Measurements from ENCODE around the gene HOXC13. TPM values are rescaled to one million over a fixed set of nuclear protein-coding genes. Genes with fewer than 3 reads are reported as not detected.
A peak's percentile ranks its signal among the peaks of the same experiment; 100 is the strongest.

Gene HOXC13
- total RNA-seq, 1 donor from 2014 or later: not detected

- Mint-ChIP-seq H3K27ac (no peak overlapping the region), H3K4me1 (ENCODE audit: unreplicated experiment) (peaks cover 7% of the 10 kb centered on the region)
Observed at GRCh38 chr12:53983950-53984572, 45.4 kb downstream of the HOXC13 start.

GRCh38 chr12:53984901-53985691 is 46.5 kb downstream of the HOXC13 start, which contains the start of gene HOXC10:
Gene HOXC10 (plus strand): TSS chr12:53985146. CDS start chr12:53985260, 114 bp downstream.
- Mint-ChIP-seq H3K4me3 (peak within 1 kb of the TSS; percentile 81), H3K27ac (peak within 1 kb of the TSS; percentile 55), H3K27me3 (peaks cover 98% of the 10 kb centered on the region), H3K36me3 (no peaks in the 10 kb centered on the region), H3K9me3 (no peaks in the 10 kb centered on the region), H3K4me1 (ENCODE audit: unreplicated experiment) (peaks cover 14% of the 10 kb centered on the region)
- TF ChIP-seq CTCF (conservative IDR thresholded peaks at IDR 0.05): peak; percentile 79
- peak; percentile 91 for DNase-seq (ENCODE audit: extremely low spot score, unreplicated experiment)

More at GRCh38 chr12:53983950-53984572, 45.4 kb downstream of the HOXC13 start:
- Mint-ChIP-seq H3K4me3 (no peak overlapping the region), H3K27me3 (peaks cover 98% of the 10 kb centered on the region), H3K36me3 (no peaks in the 10 kb centered on the region), H3K9me3 (no peaks in the 10 kb centered on the region)
- no peak for DNase-seq (ENCODE audit: extremely low spot score, unreplicated experiment)
- no peak for TF ChIP-seq CTCF (conservative IDR thresholded peaks at IDR 0.05)

- peaks cover 14% of the 10 kb centered on the region for H3K4me1 Mint-ChIP-seq (ENCODE audit: unreplicated experiment)
- H3K27ac Mint-ChIP-seq: no peak overlapping the region
- no peaks in the 10 kb centered on the region for H3K36me3 Mint-ChIP-seq
- no peaks in the 10 kb centered on the region for H3K9me3 Mint-ChIP-seq
- DNase-seq (ENCODE audit: extremely low spot score, unreplicated experiment): no peak
- peaks cover 98% of the 10 kb centered on the region for H3K27me3 Mint-ChIP-seq
- peak overlapping the region; percentile 81 for H3K4me3 Mint-ChIP-seq
- TF ChIP-seq CTCF (conservative IDR thresholded peaks at IDR 0.05): no peak
Observed at GRCh38 chr12:53985692-53985993, 47.0 kb downstream of the HOXC13 start.

- H3K27me3 Mint-ChIP-seq: peaks cover 98% of the 10 kb centered on the region
- no peaks in the 10 kb centered on the region for H3K36me3 Mint-ChIP-seq
- H3K4me3 Mint-ChIP-seq: peak overlapping the region; percentile 65
- no peak for DNase-seq (ENCODE audit: extremely low spot score, unreplicated experiment)
- TF ChIP-seq CTCF (conservative IDR thresholded peaks at IDR 0.05): no peak
- no peak overlapping the region for H3K27ac Mint-ChIP-seq
- peaks cover 14% of the 10 kb centered on the region for H3K4me1 Mint-ChIP-seq (ENCODE audit: unreplicated experiment)
- no peaks in the 10 kb centered on the region for H3K9me3 Mint-ChIP-seq
Observed at GRCh38 chr12:53985994-53986685, 47.5 kb downstream of the HOXC13 start.

- Mint-ChIP-seq H3K27ac (no peak overlapping the region), H3K4me3 (no peak overlapping the region), H3K36me3 (no peaks in the 10 kb centered on the region), H3K27me3 (peaks cover 98% of the 10 kb centered on the region), H3K4me1 (ENCODE audit: unreplicated experiment) (peaks cover 14% of the 10 kb centered on the region), H3K9me3 (no peaks in the 10 kb centered on the region)
- no peak for TF ChIP-seq CTCF (conservative IDR thresholded peaks at IDR 0.05)
- no peak for DNase-seq (ENCODE audit: extremely low spot score, unreplicated experiment)
Observed at GRCh38 chr12:53986686-53987483, 48.3 kb downstream of the HOXC13 start.
